Measurements from ENCODE around the gene SLC4A8. TPM values are rescaled to one million over a fixed set of nuclear protein-coding genes. Genes with fewer than 3 reads are reported as not detected.
"Not testable (repeated sequence)": the region's sequence is repeated elsewhere in the genome, so short reads cannot be mapped to it uniquely, and the experiment has no call there.

Gene SLC4A8
- total RNA-seq, 4 donors from 2014 or later = 0.46 to 1.7 (median 0.90) TPM

GRCh38 chr12:51507178-51507577, 82.5 kb downstream of the SLC4A8 start:
- intact Hi-C loops (cut with DNase I) = no loop called here
- Histone ChIP-seq H3K4me3 (no peak overlapping the region), H3K4me1 (no peaks in the 10 kb centered on the region), H3K36me3 (no peaks in the 10 kb centered on the region), H3K9me3 (no peaks in the 10 kb centered on the region), H3K27ac (replicated peaks in 1 of 4) (no peak overlapping the region), H3K27me3 (no peaks in the 10 kb centered on the region)
- 88% methylated on average over 6 of the region's 6 CpGs for WGBS
- TF ChIP-seq POLR2A (IDR thresholded peaks at IDR 0.05; ENCODE audit: low read depth) = no peak
- no peak for DNase-seq (ENCODE audit: extremely low spot score)

- Histone ChIP-seq H3K27me3 (no peaks in the 10 kb centered on the region), H3K4me3 (no peak overlapping the region), H3K27ac (replicated peaks in 1 of 4) (no peak overlapping the region), H3K36me3 (no peaks in the 10 kb centered on the region), H3K9me3 (no peaks in the 10 kb centered on the region), H3K4me1 (no peaks in the 10 kb centered on the region)
- intact Hi-C loops (cut with DNase I) = no loop called here
- 79% methylated on average over 5 of the region's 5 CpGs for WGBS
- no peak for DNase-seq (ENCODE audit: extremely low spot score)
- TF ChIP-seq POLR2AphosphoS5 (IDR thresholded peaks at IDR 0.05) (no peak), EP300 (IDR thresholded peaks at IDR 0.05) (no peak), CTCF (IDR thresholded peaks at IDR 0.05) (no peak), POLR2A (IDR thresholded peaks at IDR 0.05; ENCODE audit: low read depth) (no peak)
Measured at GRCh38 chr12:51508285-51508684, 83.7 kb downstream of the SLC4A8 start.

- TF ChIP-seq POLR2AphosphoS5 (IDR thresholded peaks at IDR 0.05) (no peak), POLR2A (IDR thresholded peaks at IDR 0.05; ENCODE audit: low read depth) (no peak), EP300 (IDR thresholded peaks at IDR 0.05) (no peak), CTCF (IDR thresholded peaks at IDR 0.05) (no peak)
- intact Hi-C loops (cut with DNase I) = no loop called here
- WGBS = 90% methylated on average over 7 of the region's 7 CpGs
- no peaks in the 10 kb centered on the region for H3K36me3 ChIP-seq
- H3K9me3 ChIP-seq = no peaks in the 10 kb centered on the region
- no peaks in the 10 kb centered on the region for H3K27me3 ChIP-seq
- H3K4me1 ChIP-seq = no peaks in the 10 kb centered on the region
- no peak overlapping the region for H3K27ac ChIP-seq (replicated peaks in 1 of 4)
- DNase-seq (ENCODE audit: extremely low spot score) = no peak
- no peak overlapping the region for H3K4me3 ChIP-seq
Measured at GRCh38 chr12:51511546-51512260, 87.1 kb downstream of the SLC4A8 start.

GRCh38 chr12:51512438-51512837, 87.8 kb downstream of the SLC4A8 start:
- TF ChIP-seq CTCF (IDR thresholded peaks at IDR 0.05) (no peak), EP300 (IDR thresholded peaks at IDR 0.05) (no peak), POLR2AphosphoS5 (IDR thresholded peaks at IDR 0.05) (no peak), POLR2A (IDR thresholded peaks at IDR 0.05; ENCODE audit: low read depth) (no peak)
- H3K27me3 ChIP-seq = no peaks in the 10 kb centered on the region
- H3K4me3 ChIP-seq = no peak overlapping the region
- intact Hi-C loops (cut with DNase I) = no loop called here
- no peak for DNase-seq (ENCODE audit: extremely low spot score)
- no peak overlapping the region for H3K27ac ChIP-seq (replicated peaks in 1 of 4)
- no peaks in the 10 kb centered on the region for H3K9me3 ChIP-seq
- no peaks in the 10 kb centered on the region for H3K4me1 ChIP-seq
- no peaks in the 10 kb centered on the region for H3K36me3 ChIP-seq
- WGBS = 98% methylated on average over 2 of the region's 2 CpGs

- H3K4me3 ChIP-seq; H3K4me1 ChIP-seq; intact Hi-C loops (cut with DNase I); H3K9me3 ChIP-seq; H3K36me3 ChIP-seq; DNase-seq (ENCODE audit: extremely low spot score); H3K27me3 ChIP-seq; H3K27ac ChIP-seq (replicated peaks in 1 of 4): not testable (repeated sequence)
- 86% methylated on average over 4 of the region's 4 CpGs for WGBS
Measured at GRCh38 chr12:51515037-51515436, 90.4 kb downstream of the SLC4A8 start.

GRCh38 chr12:51517316-51517715, 92.7 kb downstream of the SLC4A8 start:
- intact Hi-C loops (cut with DNase I) = no loop called here
- H3K27ac ChIP-seq (replicated peaks in 1 of 4) = no peak overlapping the region
- no peaks in the 10 kb centered on the region for H3K9me3 ChIP-seq
- no peak overlapping the region for H3K4me3 ChIP-seq
- no peaks in the 10 kb centered on the region for H3K36me3 ChIP-seq
- DNase-seq (ENCODE audit: extremely low spot score) = no peak
- no peaks in the 10 kb centered on the region for H3K4me1 ChIP-seq
- TF ChIP-seq POLR2AphosphoS5 (IDR thresholded peaks at IDR 0.05) (no peak), POLR2A (IDR thresholded peaks at IDR 0.05; ENCODE audit: low read depth) (no peak), CTCF (IDR thresholded peaks at IDR 0.05) (no peak), EP300 (IDR thresholded peaks at IDR 0.05) (no peak)
- 93% methylated on average over 3 of the region's 3 CpGs for WGBS
- no peaks in the 10 kb centered on the region for H3K27me3 ChIP-seq
